ENCODE measurements around the gene DGKB.

The DGKB gene

GRCh38 chr7:14199336-14199735 is 703.2 kb downstream of the DGKB start:
- DNase-seq: no peak

GRCh38 chr7:14197280-14197679 is 705.3 kb downstream of the DGKB start:
- DNase-seq: peak; percentile 1

GRCh38 chr7:14196555-14196954 is 706.0 kb downstream of the DGKB start:
- DNase-seq: peak; percentile 2

GRCh38 chr7:14195871-14196270 is 706.7 kb downstream of the DGKB start:
- DNase-seq: no peak

- no peak for DNase-seq
These were observed 707.5 kb downstream of the DGKB start for GRCh38 chr7:14195079-14195478.

- DNase-seq: peak; percentile 10
These were observed 710.9 kb downstream of the DGKB start for GRCh38 chr7:14191686-14192098.

GRCh38 chr7:14184292-14184864 is 718.2 kb downstream of the DGKB start:
- DNase-seq: no peak

- DNase-seq: no peak
These were observed 722.8 kb downstream of the DGKB start for GRCh38 chr7:14179781-14180180.

GRCh38 chr7:14177876-14178275 is 724.7 kb downstream of the DGKB start:
- DNase-seq: no peak

GRCh38 chr7:14170872-14171271 is 731.7 kb downstream of the DGKB start:
- DNase-seq: no peak

GRCh38 chr7:14158111-14158510 is 744.4 kb downstream of the DGKB start:
- DNase-seq: no peak

- no peak for DNase-seq
These were observed 746.1 kb downstream of the DGKB start for GRCh38 chr7:14156436-14156835.

GRCh38 chr7:14148974-14149373 is 753.6 kb downstream of the DGKB start:
- DNase-seq: no peak

GRCh38 chr7:14147532-14147931 is 755.0 kb downstream of the DGKB start:
- no peak for DNase-seq

- DNase-seq: no peak
These were observed 758.0 kb downstream of the DGKB start for GRCh38 chr7:14144538-14144937.

- no peak for DNase-seq
These were observed 758.4 kb downstream of the DGKB start for GRCh38 chr7:14144109-14144508.

- no peak for DNase-seq
These were observed 764.9 kb downstream of the DGKB start for GRCh38 chr7:14137676-14138075.

GRCh38 chr7:14133752-14134151 is 768.8 kb downstream of the DGKB start:
- DNase-seq: no peak

GRCh38 chr7:14125998-14126397 is 776.6 kb downstream of the DGKB start:
- DNase-seq: peak; percentile 4

- no peak for DNase-seq
These were observed 777.8 kb downstream of the DGKB start for GRCh38 chr7:14124716-14125115.

- DNase-seq: no peak
These were observed 778.6 kb downstream of the DGKB start for GRCh38 chr7:14123923-14124322.

GRCh38 chr7:14115701-14116100 is 786.9 kb downstream of the DGKB start:
- no peak for DNase-seq

- DNase-seq: no peak
These were observed 797.7 kb downstream of the DGKB start for GRCh38 chr7:14104861-14105260.

GRCh38 chr7:14096159-14096558 is 806.4 kb downstream of the DGKB start:
- no peak for DNase-seq

- DNase-seq: no peak
These were observed 807.2 kb downstream of the DGKB start for GRCh38 chr7:14095233-14095950.
